HG03025 (cell line): ENCODE results near the gene AGAP1.

Experiments used
- ATAC-seq: cut with Tn5 transposase; IDR thresholded peaks from one replicate; pipeline ENCODE4 v1.9.1; 2021; ENCODE audit warnings: mild to moderate bottlenecking, moderate library complexity; ENCODE audit not compliant: unreplicated experiment, low FRiP score

Gene AGAP1

GRCh38 chr2:235722869-235723268 lies 229.0 kb downstream of the AGAP1 start:
- ATAC-seq: no peak

- ATAC-seq: no peak
Measured at GRCh38 chr2:235723371-235723770, 229.5 kb downstream of the AGAP1 start.

DNA sequence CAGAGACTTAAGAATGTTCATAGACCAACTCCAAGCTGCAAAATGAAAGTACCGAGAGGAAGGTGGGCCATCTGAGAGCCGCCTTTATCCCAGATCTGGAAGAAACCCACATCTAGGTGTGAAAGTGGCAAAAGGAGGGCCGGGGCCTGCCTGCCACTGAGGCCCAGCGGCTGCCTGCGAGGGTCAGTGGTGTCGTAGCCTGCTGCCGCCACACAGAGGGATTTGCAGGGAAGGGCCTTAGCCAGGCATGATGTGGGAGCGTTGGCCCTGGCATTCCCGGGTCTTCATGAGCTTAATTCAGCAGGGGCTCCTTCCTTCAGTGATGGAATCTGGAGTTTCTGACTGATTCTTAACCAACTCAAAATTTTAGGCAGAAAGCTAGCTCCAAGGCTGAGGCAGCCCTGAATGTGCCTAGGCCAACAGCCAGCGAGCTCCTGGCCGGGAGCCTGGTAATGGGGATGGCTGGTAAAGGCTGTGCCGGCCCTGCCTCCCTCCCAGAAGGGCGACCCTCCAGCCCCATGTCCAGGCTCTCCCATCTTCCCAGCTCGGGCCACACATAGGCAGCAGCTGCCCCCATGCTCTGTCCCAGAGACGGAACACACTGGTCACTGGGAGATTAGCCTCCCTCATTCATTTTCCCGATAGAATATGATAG lies 230.1 kb downstream of the AGAP1 start:
- ATAC-seq: no peak

DNA sequence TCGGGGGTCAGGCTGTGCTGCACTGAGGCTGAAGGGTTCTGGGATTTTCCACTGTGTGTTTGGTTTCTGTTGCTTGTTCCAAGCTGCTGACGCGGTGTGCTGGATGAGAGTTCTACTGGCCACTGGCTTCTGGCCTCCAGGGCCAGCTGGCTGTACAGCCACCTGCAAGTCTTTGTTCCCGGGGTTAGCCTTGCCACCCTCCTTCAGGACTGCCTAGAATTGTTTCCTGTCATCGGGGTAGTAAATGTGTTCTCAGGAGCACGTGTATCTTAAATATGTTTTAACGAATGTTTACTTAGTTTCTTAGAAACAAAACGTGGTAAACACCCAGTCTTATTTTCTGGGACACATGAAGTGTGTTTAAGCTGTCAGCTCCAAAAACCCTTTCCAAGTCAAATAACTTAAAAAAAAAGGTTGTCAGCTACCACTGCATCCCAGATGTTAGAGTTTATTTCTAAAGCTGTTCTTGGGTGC lies 231.2 kb downstream of the AGAP1 start:
- no peak for ATAC-seq

- no peak for ATAC-seq
Measured at GRCh38 chr2:235725841-235726240, 232.0 kb downstream of the AGAP1 start.

- ATAC-seq: no peak
Measured at GRCh38 chr2:235726554-235726953, 232.7 kb downstream of the AGAP1 start.

DNA sequence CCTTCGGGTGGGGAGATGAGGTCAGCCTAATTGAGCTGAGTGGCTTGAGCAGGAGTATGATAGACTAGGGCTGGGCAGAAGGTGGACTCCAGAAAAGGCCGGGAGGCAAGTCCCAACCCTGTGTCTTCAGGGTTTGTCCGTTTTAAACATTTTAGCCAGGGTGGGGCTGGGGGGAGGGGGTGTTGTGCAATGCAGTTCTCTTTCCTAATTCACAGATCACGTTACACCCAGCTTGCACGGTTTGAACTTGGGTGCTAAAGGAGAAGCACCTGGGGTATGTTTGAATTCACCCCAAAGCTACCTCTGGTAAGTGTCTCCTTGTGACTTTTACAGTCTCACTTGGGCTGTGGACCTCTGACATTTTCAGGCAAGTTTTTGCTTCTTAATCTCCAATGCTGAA lies 233.3 kb downstream of the AGAP1 start:
- no peak for ATAC-seq

DNA sequence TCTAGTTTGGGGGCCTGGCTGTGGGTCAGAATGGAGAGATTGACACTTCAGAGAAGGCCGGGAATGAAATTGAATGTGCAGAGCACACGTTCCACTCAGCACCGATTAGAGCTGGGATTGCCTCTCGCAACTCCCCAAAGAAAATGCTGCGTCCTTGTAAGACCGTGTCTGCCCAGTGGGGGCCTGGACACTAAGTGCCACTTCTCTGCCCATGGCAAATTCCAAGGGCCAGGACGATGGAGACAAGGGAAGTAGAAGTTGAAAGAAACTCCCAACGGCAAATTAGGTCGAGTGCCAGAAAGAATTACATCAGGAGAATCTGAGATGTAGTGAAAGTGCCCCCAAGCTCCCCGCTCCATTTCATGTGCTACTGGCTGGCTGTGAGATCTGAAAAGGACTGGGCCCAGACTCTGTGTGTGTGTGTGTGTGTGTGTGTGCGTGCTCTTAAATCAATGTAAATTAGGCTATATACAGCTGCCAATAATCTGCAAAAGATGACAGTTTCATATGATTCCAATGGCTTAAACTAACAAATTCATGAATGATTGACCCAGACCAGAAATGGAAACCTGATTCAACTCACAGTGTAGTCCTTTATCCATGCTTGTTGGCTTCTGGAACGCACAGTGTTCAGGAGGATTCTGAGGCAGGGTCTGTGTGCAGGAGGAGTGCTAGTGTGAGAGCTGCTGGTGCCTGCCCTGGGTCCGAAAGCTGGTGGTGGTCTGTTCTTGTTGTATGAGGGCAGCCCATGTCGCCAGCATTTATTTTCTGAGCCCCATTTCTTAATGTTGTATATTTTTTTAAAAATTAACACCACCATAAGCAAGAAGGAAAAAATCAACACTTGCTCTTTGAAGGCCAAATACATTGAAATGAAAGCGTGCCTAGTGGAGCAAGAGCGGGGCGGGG lies 234.3 kb downstream of the AGAP1 start:
- ATAC-seq: no peak

DNA sequence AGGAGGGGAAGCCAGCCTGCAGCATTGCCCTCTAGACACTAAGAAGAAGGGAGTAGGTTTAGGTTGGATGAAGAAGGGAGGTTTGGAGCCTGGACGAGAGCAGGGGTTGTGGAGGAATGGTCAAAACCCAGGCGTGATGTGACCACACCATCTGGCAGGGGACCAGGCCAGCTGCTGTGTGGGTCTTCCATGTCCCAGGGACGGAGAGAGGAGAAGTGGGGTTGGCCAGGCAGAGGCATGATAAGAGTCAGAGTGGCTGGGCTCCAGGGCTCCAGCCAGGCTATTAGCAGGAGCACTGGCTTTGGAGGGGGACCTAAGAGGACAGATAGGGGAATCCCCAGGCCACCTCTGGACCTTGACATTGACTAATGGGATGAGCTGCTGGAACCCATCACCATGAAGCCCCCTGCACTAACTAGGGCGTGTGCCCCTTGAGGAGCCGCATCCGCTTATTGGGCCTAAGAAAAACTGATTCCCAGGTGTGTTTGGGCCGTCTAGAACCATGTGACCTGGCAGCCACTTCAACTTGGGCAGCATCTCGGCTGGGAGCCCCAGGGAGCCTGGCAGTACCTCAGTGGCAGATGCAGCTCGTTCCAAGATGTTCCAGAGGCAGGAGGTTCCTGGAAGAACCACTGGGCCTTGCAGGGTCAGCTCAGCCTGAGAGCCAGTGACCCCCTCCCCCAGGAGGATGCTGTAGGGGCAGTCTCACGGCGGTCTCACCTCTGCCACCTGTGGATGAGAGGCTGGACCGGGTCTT lies 235.1 kb downstream of the AGAP1 start:
- ATAC-seq: no peak

- ATAC-seq: no peak
Measured at GRCh38 chr2:235729557-235729947, 235.7 kb downstream of the AGAP1 start.

GRCh38 chr2:235730115-235730514 lies 236.3 kb downstream of the AGAP1 start:
- ATAC-seq: no peak

- no peak for ATAC-seq
Measured at GRCh38 chr2:235733761-235734160, 239.9 kb downstream of the AGAP1 start.

DNA sequence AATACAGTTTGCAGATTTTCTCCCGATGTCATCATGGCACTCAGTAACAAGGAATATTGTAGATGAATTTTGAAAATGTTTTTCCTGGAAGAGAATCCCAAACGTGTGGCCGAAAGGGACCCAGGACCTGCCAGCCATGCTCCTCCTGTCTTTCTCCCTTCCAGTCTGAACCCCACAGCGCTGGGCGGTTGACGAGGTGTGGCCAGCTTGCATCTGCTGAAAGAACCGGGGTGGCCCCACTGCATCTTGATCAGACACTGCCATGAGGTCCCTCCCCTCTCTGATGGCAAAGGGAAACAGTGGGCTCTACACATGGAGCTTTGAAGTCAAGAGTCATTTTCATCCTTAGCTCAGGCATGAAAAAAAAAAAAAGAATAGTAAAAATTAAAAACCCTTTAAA lies 240.3 kb downstream of the AGAP1 start:
- ATAC-seq: no peak

DNA sequence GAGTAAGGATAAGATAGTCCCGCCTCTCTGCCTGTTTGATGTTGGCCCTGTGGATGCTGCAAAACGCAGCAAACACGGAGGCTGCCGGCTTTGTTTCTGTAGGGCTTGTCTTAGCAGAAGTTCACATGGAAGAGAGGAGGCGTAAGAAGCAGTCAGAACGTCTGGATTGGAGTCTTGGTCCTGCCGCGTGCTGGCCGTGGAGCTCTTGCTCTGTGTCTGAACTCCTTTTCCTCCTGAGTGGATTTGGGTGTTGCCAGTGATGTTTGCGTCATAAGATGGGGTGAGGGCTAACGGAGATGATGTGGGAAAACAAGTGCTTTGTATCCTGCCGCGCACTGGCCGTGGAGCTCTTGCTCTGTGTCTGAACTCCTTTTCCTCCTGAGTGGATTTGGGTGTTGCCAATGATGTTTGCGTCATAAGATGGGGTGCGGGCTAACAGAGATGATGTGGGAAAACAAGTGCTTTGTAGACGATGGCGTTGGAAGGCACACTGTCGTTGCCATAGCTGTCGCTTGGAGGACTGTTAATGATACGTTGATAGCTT lies 240.9 kb downstream of the AGAP1 start:
- no peak for ATAC-seq

DNA sequence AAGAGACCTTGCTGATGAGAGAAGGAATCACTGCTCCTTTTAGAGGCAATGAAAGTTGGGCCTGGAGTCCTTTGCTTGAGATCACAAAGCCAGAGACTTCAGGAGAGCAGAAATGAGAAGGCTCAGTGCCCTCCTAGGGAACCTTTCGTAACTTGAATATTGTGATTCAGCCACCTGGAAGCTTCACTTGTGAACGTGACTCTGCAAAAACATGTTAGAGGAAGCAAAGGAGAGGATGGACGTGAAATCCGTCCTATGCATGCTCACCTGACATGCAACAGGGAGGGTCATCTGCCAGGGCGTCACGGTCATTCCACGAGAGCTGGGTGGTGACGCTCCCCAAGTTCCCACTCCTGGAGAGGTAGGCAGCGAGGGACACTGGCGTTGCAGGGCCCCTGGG lies 243.6 kb downstream of the AGAP1 start:
- ATAC-seq: no peak

DNA sequence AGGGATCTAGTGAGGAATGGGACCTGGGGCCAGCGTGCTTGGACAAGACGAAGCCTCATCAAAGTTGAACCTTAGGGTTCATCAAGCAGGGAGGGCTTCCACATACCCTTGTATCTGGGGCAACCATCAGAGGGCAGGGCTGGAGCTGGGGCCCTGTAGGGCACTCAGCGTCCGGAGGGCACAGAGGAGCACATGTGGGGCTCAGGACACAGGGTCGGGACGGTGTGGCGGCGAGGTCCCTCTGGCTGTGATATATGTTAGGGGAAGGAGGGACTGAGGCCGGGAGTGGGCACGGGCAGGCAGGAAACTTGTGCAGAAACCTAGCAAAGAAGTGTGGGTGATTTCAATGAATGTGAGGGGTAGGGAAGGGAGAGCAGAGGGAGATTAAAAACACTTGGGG lies 244.0 kb downstream of the AGAP1 start:
- ATAC-seq: no peak

GRCh38 chr2:235739704-235740415 lies 246.0 kb downstream of the AGAP1 start:
- no peak for ATAC-seq

DNA sequence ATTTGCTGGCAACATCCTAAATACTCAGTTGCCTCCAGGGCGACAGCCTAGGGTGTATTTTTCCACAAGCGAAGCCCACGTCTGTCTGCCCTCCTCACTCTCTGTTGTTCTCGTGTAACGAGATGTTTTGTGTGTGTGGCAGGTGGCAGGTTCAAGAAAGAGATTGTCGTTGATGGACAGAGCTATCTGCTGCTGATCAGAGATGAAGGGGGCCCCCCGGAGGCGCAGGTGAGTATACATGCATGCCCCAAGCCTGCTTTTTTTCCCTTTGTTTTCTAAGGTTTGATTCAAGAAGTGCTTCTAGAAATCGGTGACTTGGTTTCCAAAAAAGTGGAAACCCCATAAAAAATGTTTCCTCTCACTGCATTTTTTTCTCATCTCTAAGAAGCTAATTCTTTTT lies 247.0 kb downstream of the AGAP1 start:
- no peak for ATAC-seq

DNA sequence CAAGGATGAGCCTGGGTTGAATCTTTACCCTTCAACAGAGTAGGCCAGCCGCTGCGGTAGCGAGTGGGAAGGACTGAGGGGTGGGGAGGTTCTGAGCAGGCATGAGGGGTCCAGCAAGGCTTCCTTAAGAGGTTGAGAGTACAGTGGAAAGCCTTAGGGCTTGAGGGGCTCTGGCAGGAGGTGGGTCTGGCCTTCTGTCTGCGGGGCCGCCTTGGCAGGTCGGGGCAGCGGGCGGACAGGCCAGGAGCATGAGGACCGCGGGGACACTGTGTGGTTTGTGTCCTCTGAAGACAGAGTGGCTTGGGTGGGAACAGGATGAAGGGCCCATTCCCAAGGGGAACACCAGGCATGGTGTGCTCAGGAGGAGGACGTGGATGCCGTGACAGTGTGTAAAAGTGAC lies 250.3 kb downstream of the AGAP1 start:
- no peak for ATAC-seq

DNA sequence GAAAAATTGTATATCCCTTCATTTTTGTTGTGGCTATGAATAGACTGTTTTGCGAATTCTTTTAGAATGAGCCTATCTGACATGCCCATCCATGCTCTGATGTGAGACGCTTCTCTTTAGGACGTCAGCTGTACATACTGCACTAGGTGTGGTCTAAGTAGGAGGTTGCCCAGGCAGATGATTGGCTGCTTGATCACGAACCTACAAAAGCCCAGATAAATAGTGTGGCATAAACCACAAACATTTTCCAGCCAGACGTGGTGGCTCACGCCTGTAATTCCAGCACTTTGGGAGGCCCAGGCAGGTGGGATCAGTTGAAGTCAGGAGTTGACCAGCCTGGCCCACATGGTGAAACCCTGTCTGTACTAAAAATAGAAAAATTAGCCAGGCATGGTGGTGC lies 251.8 kb downstream of the AGAP1 start:
- ATAC-seq: no peak
